K562 (cell line): ENCODE measurements around the gene DCST1. TPM values are rescaled to one million over a fixed set of nuclear protein-coding genes. Genes with fewer than 3 reads are reported as not detected.

Experiments used
- ARID1B ChIP-seq: fragments of 450-650 bp; IDR thresholded peaks from 2 replicates; pipeline ENCODE4 v1.6.1; 2016; ENCODE audit warnings: antibody characterized with exemption, mild to moderate bottlenecking, inconsistent platforms
- CEBPB ChIP-seq: fragments of 450-650 bp; IDR thresholded peaks from 2 replicates; pipeline ENCODE4 v1.6.1; 2016; ENCODE audit warnings: missing genetic modification characterization, missing compliant biosample characterization
- CLOCK ChIP-seq: fragments of 250-450 bp; sonication (Bioruptor Pico); IDR thresholded peaks from 2 replicates; pipeline ENCODE4 v1.4.0; 2020; ENCODE audit warnings: mild to moderate bottlenecking, moderate library complexity, borderline replicate concordance
- DPF2 ChIP-seq: fragments of 450-650 bp; IDR thresholded peaks from 2 replicates; pipeline ENCODE4 v1.6.1; 2016
- FIP1L1 ChIP-seq: fragments of 200-400 bp; formaldehyde crosslinking; IDR thresholded peaks from 2 replicates; pipeline ENCODE4 v1.6.1; 2018; ENCODE audit warnings: mild to moderate bottlenecking, low read depth, low read length; ENCODE audit not compliant: poor library complexity, severe bottlenecking
- GATA2 ChIP-seq: sonication (generic); formaldehyde crosslinking; IDR thresholded peaks from 2 replicates; pipeline ENCODE4 v1.4.0; 2020; ENCODE audit warnings: mild to moderate bottlenecking, missing genetic modification reagents
- HMGN3 ChIP-seq: IDR thresholded peaks from 2 replicates; pipeline ENCODE4 v1.6.1; 2011; ENCODE audit warnings: borderline replicate concordance, low read depth, mild to moderate bottlenecking, mixed read lengths, low read length; ENCODE audit not compliant: insufficient read length; ENCODE audit errors: extremely low read depth
- HNRNPUL1 ChIP-seq: fragments of 200-400 bp; formaldehyde crosslinking; IDR thresholded peaks from 2 replicates; pipeline ENCODE4 v1.6.1; 2017; ENCODE audit warnings: low read length
- HOMEZ ChIP-seq: fragments of 250-450 bp; sonication (Bioruptor Pico); IDR thresholded peaks from 2 replicates; pipeline ENCODE4 v1.4.0; 2020; ENCODE audit warnings: mild to moderate bottlenecking, moderate library complexity
- MAFF ChIP-seq: IDR thresholded peaks from 2 replicates; pipeline ENCODE4 v1.6.1; 2012; ENCODE audit warnings: low read length, improper control_type of control experiment
- MAZ ChIP-seq, 2 experiments: fragments of 450-650 bp in 1 of 2; sonication (generic) in 1 of 2; formaldehyde crosslinking; IDR thresholded peaks in 1 of 2; conservative IDR thresholded peaks in 1 of 2; 2 replicates each; pipeline versions ENCODE4 v1.4.0 to v1.5.0; 2020; ENCODE audit warnings: mild to moderate bottlenecking in 1 of 2, missing genetic modification reagents in 1 of 2
- POLR2AphosphoS5 ChIP-seq: IDR thresholded peaks from 2 replicates; pipeline ENCODE4 v1.6.1; 2011; ENCODE audit warnings: mild to moderate bottlenecking, low read depth, low read length, moderate library complexity; ENCODE audit not compliant: control insufficient read depth, insufficient read depth
- POLR2B ChIP-seq: fragments of 450-650 bp; IDR thresholded peaks from 2 replicates; pipeline ENCODE4 v1.6.1; 2018; ENCODE audit warnings: low read depth; ENCODE audit not compliant: partially characterized antibody
- PREB ChIP-seq: sonication (generic); formaldehyde crosslinking; IDR thresholded peaks from 2 replicates; pipeline ENCODE4 v1.8.1; 2023; ENCODE audit warnings: mild to moderate bottlenecking, missing genetic modification reagents
- SP2 ChIP-seq: IDR thresholded peaks from 2 replicates; pipeline ENCODE4 v1.6.1; 2011; ENCODE audit warnings: mild to moderate bottlenecking, low read depth, low read length, moderate library complexity; ENCODE audit not compliant: poor library complexity, severe bottlenecking; ENCODE audit errors: extremely low read depth
- TAF9B ChIP-seq: fragments of 450-650 bp; IDR thresholded peaks from 2 replicates; pipeline ENCODE4 v1.6.1; 2018; ENCODE audit warnings: mild to moderate bottlenecking; ENCODE audit not compliant: partially characterized antibody
- TFE3 ChIP-seq: fragments of 450-650 bp; formaldehyde crosslinking; IDR thresholded peaks from 2 replicates; pipeline ENCODE4 v1.4.0; 2020; ENCODE audit warnings: mild to moderate bottlenecking, mixed read lengths
- ZFP1 ChIP-seq: fragments of 450-650 bp; formaldehyde crosslinking; IDR thresholded peaks from 2 replicates; pipeline ENCODE4 v1.4.0; 2020; ENCODE audit warnings: mild to moderate bottlenecking, mixed read lengths
- ZKSCAN3 ChIP-seq: fragments of 250-450 bp; sonication (Bioruptor Pico); IDR thresholded peaks from 2 replicates; pipeline ENCODE4 v1.4.0; 2020
- ZNF644 ChIP-seq: fragments of 200-800 bp; sonication (Bioruptor generic); IDR thresholded peaks from 2 replicates; pipeline ENCODE4 v1.6.1; 2016; ENCODE audit warnings: low read depth, missing genetic modification characterization, missing compliant biosample characterization
- ZNF778 ChIP-seq: fragments of 450-650 bp; formaldehyde crosslinking; IDR thresholded peaks from 2 replicates; pipeline ENCODE4 v1.4.0; 2020; ENCODE audit warnings: mild to moderate bottlenecking, moderate library complexity
- polyA plus RNA-seq, 8 experiments: library from polyadenylated mRNA; depleted of rRNA in 4 of 8; stranded (reverse) in 5 of 8; unstranded in 3 of 8; fragments of >200 nt; fragmentation: Nextera tagmentation in 2 of 8; fragmentation: Illumina TruSeq in 1 of 8; extraction: Ambion mirVana in 2 of 8; extraction: Trizol in 1 of 8; gene quantifications; 2 replicates each; pipeline versions ENCODE4 v1.2.1 to v1.2.3, GENCODE V29; 2011 to 2014; ENCODE audit warnings: inconsistent platforms in 1 of 8, missing spikeins in 1 of 8
- total RNA-seq, 7 experiments: library from RNA; depleted of rRNA in 6 of 7; stranded (reverse); fragments of >200 nt in 6 of 7; fragmentation: Illumina TruSeq in 2 of 7; extraction: Trizol in 2 of 7; gene quantifications; 2 replicates each; pipeline versions ENCODE4 v1.2.1 to v1.2.3, GENCODE V29; 2011 to 2021; ENCODE audit warnings: low replicate concordance in 1 of 7

The DCST1 gene
- total and polyA plus RNA-seq, 9 of the 15 experiments (the other 6 are each of a cell fraction or from before 2014, with no cell fraction given), result not detected

GRCh38 chr1:155003227-155003765, 30.3 kb upstream of the DCST1 start (continued):
- TF ChIP-seq FIP1L1 (no peak), MAFF (no peak), HMGN3 (peak; percentile 67), DPF2 (no peak), ZKSCAN3 (no peak), ZFP1 (CRISPR knock-in tag) (no peak), CEBPB (tag) (no peak), GATA2 (CRISPR knock-in tag) (no peak), ARID1B (0 out of 2 replicates have a peak, but pooled peaks have one; percentile 5), HOMEZ (no peak), ZNF778 (CRISPR knock-in tag) (no peak), MAZ (CRISPR knock-in tag; conservative IDR thresholded peaks at IDR 0.05 in 1 of 2, IDR thresholded peaks at IDR 0.05 in 1 of 2) (peak in 1 of 2 experiments; percentile 19; a peak in 1 of 4 replicates), PREB (CRISPR knock-in tag) (no peak), SP2 (no peak), HNRNPUL1 (no peak), POLR2AphosphoS5 (no peak), TAF9B (no peak), POLR2B (no peak), TFE3 (CRISPR knock-in tag) (no peak), CLOCK (CRISPR knock-in tag) (no peak), ZNF644 (tag) (peak; percentile 16; the same call in 1 of the 2 replicates)
